Endothelial cell of umbilical vein (primary cell): Measurements from ENCODE around the gene CYTH2. TPM values are rescaled to one million over a fixed set of nuclear protein-coding genes. Genes with fewer than 3 reads are reported as not detected.

ENCODE experiments used
- BruUV-seq: library from RNA; stranded (reverse); fragments of 400-500 nt; replicated peaks from 2 replicates; lab custom pipeline; 2021; lab: Mats Ljungman, UMichigan
- CTCF ChIA-PET: fragments of 300-600, 350-600 bp; sonication (Branson Sonifier 250); formaldehyde crosslinking; loops from one replicate; lab custom pipeline; 2021; ENCODE audit warnings: antibody characterized with exemption, inconsistent platforms; lab: Charles Lee
- POLR2A ChIA-PET: fragments of 300-600, 350-600 bp; sonication (Branson Sonifier 250); formaldehyde crosslinking; loops from one replicate; lab custom pipeline; 2021; ENCODE audit warnings: antibody characterized with exemption, inconsistent platforms; lab: Charles Lee
- DNase-seq: peaks from one replicate; pipeline ENCODE4 v3.0.0-alpha.2; 2011; ENCODE audit warnings: low read depth, low spot score
- FAIRE-seq: peaks from 2 replicates; lab custom pipeline; 2011; peaks lifted over from hg19 to GRCh38; lab: Jason Lieb, UNC
- H2AFZ ChIP-seq: 2 replicates; pipeline ENCODE4 v1.6.0; 2012; ENCODE audit warnings: low read depth, low read length, control low read depth, inconsistent platforms
- H3K27ac ChIP-seq: 2 replicates; pipeline ENCODE4 v1.5.1; 2011; ENCODE audit warnings: low read depth, mild to moderate bottlenecking, control low read depth, low read length, moderate library complexity; ENCODE audit not compliant: insufficient read depth
- H3K27me3 ChIP-seq, 2 experiments: 2 replicates each; pipeline versions ENCODE4 v1.6.0 to v1.6.1; 2011; ENCODE audit warnings: low read length in 2 of 2, mixed read lengths in 1 of 2; ENCODE audit not compliant: control insufficient read depth in 2 of 2, insufficient read depth in 2 of 2
- H3K36me3 ChIP-seq, 2 experiments: 2 replicates in 1 of 2; 3 replicates in 1 of 2; pipeline ENCODE4 v1.5.1; 2011; ENCODE audit warnings: low read length in 2 of 2, mild to moderate bottlenecking in 1 of 2, moderate library complexity in 1 of 2; ENCODE audit not compliant: control insufficient read depth in 2 of 2, insufficient read depth in 2 of 2; ENCODE audit errors: extremely low read depth in 1 of 2
- H3K4me1 ChIP-seq: 3 replicates; pipeline ENCODE4 v1.5.1; 2011; ENCODE audit warnings: mild to moderate bottlenecking, low read length; ENCODE audit not compliant: control insufficient read depth, insufficient read depth; ENCODE audit errors: extremely low read depth
- H3K4me2 ChIP-seq: 2 replicates; pipeline ENCODE4 v1.6.1; 2011; ENCODE audit warnings: low read length, control low read depth, mixed read lengths; ENCODE audit not compliant: insufficient read depth
- H3K4me3 ChIP-seq, 3 experiments: fragments of 200-600 bp in 1 of 3; sonication (generic), shearing (Covaris generic) in 1 of 3; replicated peaks in 1 of 3; 2 replicates each; pipeline ENCODE4 v1.5.1; 2011 to 2016; ENCODE audit warnings: control low read depth in 3 of 3, low read length in 3 of 3, mild to moderate bottlenecking in 2 of 3, inconsistent platforms in 1 of 3, low read depth in 1 of 3, moderate library complexity in 1 of 3; ENCODE audit not compliant: insufficient read depth in 1 of 3
- H3K79me2 ChIP-seq: 2 replicates; pipeline ENCODE4 v1.6.0; 2012; ENCODE audit warnings: low read length, inconsistent platforms; ENCODE audit not compliant: control insufficient read depth, insufficient read depth
- H3K9ac ChIP-seq: replicated peaks from 2 replicates; pipeline ENCODE3; 2011; ENCODE audit warnings: low read length, control low read depth; ENCODE audit not compliant: insufficient read depth; ENCODE audit errors: extremely low read depth
- H3K9me1 ChIP-seq: replicated peaks from 3 replicates; pipeline ENCODE4 v1.6.0; 2011; ENCODE audit warnings: mild to moderate bottlenecking, low read length; ENCODE audit not compliant: control insufficient read depth, insufficient read depth; ENCODE audit errors: extremely low read depth
- H3K9me3 ChIP-seq: replicated peaks from 2 replicates; pipeline ENCODE4 v1.5.1; 2012; ENCODE audit warnings: low read length, inconsistent platforms; ENCODE audit not compliant: control insufficient read depth, insufficient read depth
- H4K20me1 ChIP-seq: replicated peaks from 2 replicates; pipeline ENCODE3; 2011; ENCODE audit warnings: mild to moderate bottlenecking, low read length; ENCODE audit not compliant: control insufficient read depth, insufficient read depth; ENCODE audit errors: extremely low read depth
- POLR2A ChIP-seq: IDR thresholded peaks from 2 replicates; pipeline ENCODE4 v1.6.1; 2012; ENCODE audit warnings: low read depth, mild to moderate bottlenecking, control low read depth, low read length
- dilution Hi-C: fragments of 300-500 bp; cut with MboI; formaldehyde crosslinking; loops from one replicate; pipeline ENCODE4 v1.15.0; 2019; ENCODE audit warnings: low sequenced_read_pairs; ENCODE audit not compliant: extremely low pct_ligation_motif_present
- intact Hi-C: fragments of 100-400 bp; cut with micrococcal nuclease; formaldehyde crosslinking; loops from one replicate; pipeline ENCODE4 v1.10.0; 2022
- polyA plus RNA-seq, 4 experiments: library from polyadenylated mRNA; depleted of rRNA in 3 of 4; stranded (reverse) in 3 of 4; unstranded in 1 of 4; fragments of >200 nt; gene quantifications; 2 replicates each; pipeline versions ENCODE4 v1.2.1 to v1.2.3, GENCODE V29; 2011 to 2012; ENCODE audit warnings: missing spikeins in 1 of 4
- total RNA-seq: library from RNA; stranded (reverse); gene quantifications from 2 replicates; pipeline ENCODE4 v1.2.3, GENCODE V29; 2021
- TF ChIP-seq, protein P1 (sequence below), 2 donors: IDR thresholded peaks; 1 replicate in 1 of 2; 2 replicates in 1 of 2; pipeline ENCODE4 v1.5.1; 2011; ENCODE audit warnings: low read length in 2 of 2, mild to moderate bottlenecking in 2 of 2, moderate library complexity in 2 of 2, control low read depth in 1 of 2, inconsistent platforms in 1 of 2, low read depth in 1 of 2; ENCODE audit not compliant: insufficient read depth in 1 of 2; ENCODE audit errors: extremely low read depth in 1 of 2

The CYTH2 gene
- total and polyA plus RNA-seq, 2 donors (not counting 3 experiments of a cell fraction or from before 2014, with no cell fraction given) = 98.4 to 119 TPM

- FAIRE-seq = peak; percentile 83
Measured at GRCh38 chr19:48489608-48490216, 20.5 kb downstream of the CYTH2 start.

More at GRCh38 chr19:48489608-48490216, 20.5 kb downstream of the CYTH2 start:
- H3K79me2 ChIP-seq = no peaks in the 10 kb centered on the region
- no peak overlapping the region for H3K27ac ChIP-seq
- H3K36me3 ChIP-seq = no peaks in the 10 kb centered on the region
- dilution Hi-C loops = no loop called here
- H3K4me1 ChIP-seq = peaks cover 13% of the 10 kb centered on the region
- no peaks in the 10 kb centered on the region for H3K9me1 ChIP-seq
- no peak overlapping the region for H2AFZ ChIP-seq
- POLR2A ChIA-PET = interaction anchor here (0.7 kb wide), 1 partner anchor 101 kb away, joined by 4 read pairs; no protein-coding TSS in a partner anchor
- H4K20me1 ChIP-seq = no peaks in the 10 kb centered on the region
- peaks cover 3 to 7% of the 10 kb centered on the region in 2 experiments for H3K27me3 ChIP-seq
- peak; percentile 65 for DNase-seq
- H3K4me2 ChIP-seq = no peak overlapping the region
- no peak overlapping the region for H3K9ac ChIP-seq
- intact Hi-C loops = loop anchor here (1.0 kb wide), 1 partner anchor 95 kb away; no protein-coding TSS in a partner anchor
- CTCF ChIA-PET = interaction anchor here (0.6 to 5.3 kb wide), 31 partner anchors 8 to 218 kb away, joined by 3 to 203 read pairs (median 4); partner anchors contain the start of gene KDELR1
- BruUV-seq = no TSS peak
- TF ChIP-seq POLR2A = no peak
- TF ChIP-seq, protein P1, sequence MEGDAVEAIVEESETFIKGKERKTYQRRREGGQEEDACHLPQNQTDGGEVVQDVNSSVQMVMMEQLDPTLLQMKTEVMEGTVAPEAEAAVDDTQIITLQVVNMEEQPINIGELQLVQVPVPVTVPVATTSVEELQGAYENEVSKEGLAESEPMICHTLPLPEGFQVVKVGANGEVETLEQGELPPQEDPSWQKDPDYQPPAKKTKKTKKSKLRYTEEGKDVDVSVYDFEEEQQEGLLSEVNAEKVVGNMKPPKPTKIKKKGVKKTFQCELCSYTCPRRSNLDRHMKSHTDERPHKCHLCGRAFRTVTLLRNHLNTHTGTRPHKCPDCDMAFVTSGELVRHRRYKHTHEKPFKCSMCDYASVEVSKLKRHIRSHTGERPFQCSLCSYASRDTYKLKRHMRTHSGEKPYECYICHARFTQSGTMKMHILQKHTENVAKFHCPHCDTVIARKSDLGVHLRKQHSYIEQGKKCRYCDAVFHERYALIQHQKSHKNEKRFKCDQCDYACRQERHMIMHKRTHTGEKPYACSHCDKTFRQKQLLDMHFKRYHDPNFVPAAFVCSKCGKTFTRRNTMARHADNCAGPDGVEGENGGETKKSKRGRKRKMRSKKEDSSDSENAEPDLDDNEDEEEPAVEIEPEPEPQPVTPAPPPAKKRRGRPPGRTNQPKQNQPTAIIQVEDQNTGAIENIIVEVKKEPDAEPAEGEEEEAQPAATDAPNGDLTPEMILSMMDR (IDR thresholded peaks at IDR 0.05; ENCODE audit: extremely low read depth in 1 of 2, insufficient read depth in 1 of 2, low read depth in 1 of 2, low read length in 2 of 2) = peak; percentile 95 to 99
- no peak overlapping the region for H3K4me3 ChIP-seq
- no peaks in the 10 kb centered on the region for H3K9me3 ChIP-seq
